Stimulated activated CD4-positive, alpha-beta T cell treated with anti-CD3 and anti-CD28 coated beads, Interleukin-15, amount 100 ng/mL, for 24 hours (primary cell): Measurements from ENCODE around the gene TOX3.

Source experiments
- DNase-seq: peaks from one replicate; pipeline ENCODE4 v3.0.0-alpha.2; 2020

Gene TOX3

GRCh38 chr16:52489894-52490293 lies 57.0 kb downstream of the TOX3 start:
- no peak for DNase-seq

DNA sequence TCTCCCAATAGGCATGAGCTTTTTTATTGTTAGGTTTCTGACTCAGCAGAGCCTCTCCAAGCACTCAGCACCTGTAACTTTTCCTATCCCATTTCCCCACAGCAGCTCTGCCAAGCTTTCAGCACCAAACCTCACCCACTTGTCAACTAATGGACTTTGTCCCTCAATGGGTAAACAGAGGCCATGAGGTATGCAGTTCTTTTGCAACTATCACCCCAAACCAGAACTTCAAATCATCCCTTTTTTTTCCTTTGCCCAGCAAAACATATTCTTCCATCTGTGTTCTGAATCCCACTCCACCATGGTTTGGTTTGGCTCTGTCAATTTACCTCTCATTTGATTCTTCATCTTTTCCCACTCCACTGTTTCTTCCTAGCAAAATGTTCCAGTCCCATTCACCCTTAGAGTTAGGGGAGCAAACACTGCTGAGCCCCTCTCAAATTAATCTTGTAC lies 58.1 kb downstream of the TOX3 start:
- no peak for DNase-seq

DNA sequence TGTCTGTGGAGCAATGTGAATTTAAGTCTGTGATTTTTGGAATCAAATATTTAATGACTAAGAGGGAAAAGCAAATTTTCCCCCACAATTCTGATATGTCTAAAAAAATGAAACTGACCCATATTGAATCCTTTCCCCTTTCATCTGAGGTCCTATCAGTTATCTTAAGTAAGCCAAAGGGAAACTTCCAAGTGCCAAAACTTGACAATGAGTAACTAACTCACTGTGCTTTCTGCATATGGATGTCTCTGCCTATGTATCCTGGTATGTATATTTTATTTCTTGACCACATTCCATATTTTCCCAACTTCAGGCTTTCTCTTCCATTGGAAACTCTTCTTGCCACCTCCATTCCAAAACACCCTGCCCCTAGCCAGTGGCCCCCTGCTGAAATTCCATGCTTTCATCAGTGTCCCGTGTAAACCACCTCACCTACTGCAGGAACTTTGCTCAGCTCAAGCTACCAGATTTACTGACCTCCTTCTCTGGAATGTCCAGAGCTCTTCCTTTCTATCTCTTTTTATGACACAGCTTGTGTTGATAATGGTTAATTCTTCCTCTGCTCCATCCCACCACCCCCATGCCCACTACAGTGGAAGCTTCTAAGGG lies 59.0 kb downstream of the TOX3 start:
- DNase-seq = no peak

DNA sequence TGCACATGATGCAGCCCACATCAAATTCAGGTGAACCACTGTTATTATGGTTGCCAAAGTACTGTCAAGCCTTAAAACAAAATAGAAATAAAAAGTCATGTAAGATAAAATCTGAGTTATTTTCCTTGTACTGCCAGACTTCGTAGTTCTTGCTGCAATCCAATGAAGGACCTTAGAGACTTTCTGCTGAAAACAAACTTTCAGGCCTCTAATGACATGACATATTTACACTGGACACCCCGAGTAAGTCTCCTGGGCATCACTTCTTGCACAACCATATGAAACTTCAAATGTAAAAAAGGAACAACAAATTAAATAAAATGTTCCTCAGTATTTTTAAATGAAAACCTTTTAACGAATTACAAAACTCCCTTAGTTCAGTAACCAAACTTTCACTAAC lies 66.7 kb downstream of the TOX3 start:
- DNase-seq = no peak

DNA sequence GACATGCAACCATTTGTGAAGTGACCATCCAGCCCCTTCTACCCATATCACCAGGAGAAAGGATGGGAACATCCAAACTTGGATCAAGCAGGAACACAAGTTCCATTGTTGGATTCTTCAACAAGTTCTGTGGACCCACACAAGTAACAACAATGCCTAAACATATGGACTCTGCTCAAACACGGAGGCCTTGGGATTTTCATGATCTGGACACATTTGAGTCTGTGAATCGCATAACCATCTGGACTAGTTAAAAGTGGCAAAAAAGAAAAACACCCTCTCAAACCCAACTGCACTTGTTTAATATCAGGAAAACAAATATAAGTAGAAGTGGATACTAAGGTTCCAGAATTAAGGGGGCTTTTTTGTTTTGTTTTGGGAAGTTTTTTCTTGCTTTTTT lies 70.8 kb downstream of the TOX3 start:
- no peak for DNase-seq

DNA sequence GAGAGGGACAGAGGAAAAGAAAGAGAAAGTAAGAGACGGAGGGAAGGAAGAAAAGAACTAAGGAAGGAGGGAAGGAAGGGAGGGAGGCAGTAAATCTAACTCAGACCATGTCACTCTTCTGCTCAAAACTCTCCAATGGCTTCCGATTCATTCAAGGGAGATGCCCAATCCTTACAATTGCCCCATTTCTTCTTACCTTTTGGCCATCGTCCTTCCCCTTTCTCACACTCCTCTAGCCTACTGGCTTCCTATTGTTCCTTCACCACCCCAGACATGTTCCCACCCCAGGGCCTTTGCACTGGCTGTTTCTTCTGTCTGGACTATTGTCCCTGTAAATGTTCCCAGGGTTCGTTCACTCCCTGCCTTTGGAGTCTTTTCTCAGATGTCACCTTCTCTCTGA lies 72.3 kb downstream of the TOX3 start:
- no peak for DNase-seq

GRCh38 chr16:52473096-52473495 lies 73.8 kb downstream of the TOX3 start:
- DNase-seq = no peak

DNA sequence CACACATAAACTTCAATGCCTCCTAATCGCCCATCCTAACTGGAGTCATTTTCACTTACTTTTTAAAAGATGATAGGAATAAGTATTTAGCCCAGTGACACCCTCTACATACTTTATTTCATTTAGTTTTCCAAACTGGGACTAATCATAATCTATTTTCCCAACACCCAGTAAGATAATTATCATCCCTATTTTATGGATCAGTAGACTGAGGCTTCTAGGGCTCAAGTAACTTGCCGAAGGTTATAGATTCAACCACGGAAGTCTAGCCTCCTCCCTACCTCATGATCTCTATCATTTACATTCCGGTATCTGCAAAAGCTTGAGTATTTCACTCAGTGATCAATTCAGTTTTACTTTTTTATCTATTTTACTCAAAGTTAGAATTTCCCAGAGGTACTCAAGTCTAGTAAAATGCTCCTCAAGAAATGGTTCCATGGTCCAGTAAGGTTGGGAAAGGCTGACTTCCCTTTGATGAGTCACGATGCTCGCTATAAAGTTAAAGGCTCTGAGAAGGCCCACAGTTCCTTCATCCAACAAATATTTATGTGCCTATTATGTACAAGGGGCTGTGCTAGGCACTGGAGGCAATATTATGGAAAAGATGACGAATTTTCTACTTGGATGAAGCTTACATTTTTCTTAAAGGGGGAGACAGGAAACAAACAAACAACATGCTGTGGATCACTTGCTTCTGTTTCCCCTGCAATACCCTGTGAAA lies 75.1 kb downstream of the TOX3 start:
- DNase-seq = no peak

GRCh38 chr16:52470585-52470984 lies 76.4 kb downstream of the TOX3 start:
- no peak for DNase-seq

- DNase-seq = no peak
These were observed 77.2 kb downstream of the TOX3 start for GRCh38 chr16:52469775-52470174.

DNA sequence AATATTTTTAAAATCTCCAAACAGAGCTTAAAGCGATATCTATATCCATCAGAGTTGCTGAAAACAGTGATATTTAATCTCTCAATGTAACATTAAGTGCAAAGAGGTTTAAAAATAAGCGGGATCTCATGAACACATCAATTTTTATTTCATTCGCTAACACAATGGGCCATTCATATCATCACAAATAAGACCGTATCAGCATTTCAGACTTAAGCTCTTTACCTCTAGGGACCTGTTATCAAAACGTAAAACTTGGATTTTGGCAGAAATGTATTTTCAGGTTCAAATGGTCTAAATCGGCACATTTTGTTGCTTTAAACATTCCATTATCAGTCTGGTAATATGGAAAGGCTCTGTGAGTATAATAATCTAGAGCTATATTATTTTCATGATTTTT lies 77.9 kb downstream of the TOX3 start:
- no peak for DNase-seq

DNA sequence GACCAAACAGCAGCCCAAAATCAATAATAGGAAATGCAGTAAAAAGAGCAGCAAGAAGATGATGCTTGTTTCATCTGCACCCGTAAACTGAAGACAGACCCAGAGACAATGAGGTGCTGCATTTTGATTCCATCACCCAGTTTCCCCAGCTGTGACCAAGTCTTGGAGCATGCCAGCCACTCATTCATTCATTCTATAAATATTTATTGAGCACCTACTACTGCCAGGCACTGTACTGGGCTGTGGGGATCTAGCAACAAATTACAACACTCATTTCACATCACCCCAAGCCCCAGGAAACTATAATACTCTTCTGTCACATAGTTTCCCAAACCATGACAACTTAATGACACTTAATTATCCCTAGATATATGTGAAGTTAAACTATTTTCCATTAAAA lies 79.2 kb downstream of the TOX3 start:
- no peak for DNase-seq

- no peak for DNase-seq
These were observed 79.9 kb downstream of the TOX3 start for GRCh38 chr16:52466994-52467393.

- no peak for DNase-seq
These were observed 81.2 kb downstream of the TOX3 start for GRCh38 chr16:52465711-52466267.

GRCh38 chr16:52463904-52464303 lies 83.0 kb downstream of the TOX3 start:
- DNase-seq = no peak

DNA sequence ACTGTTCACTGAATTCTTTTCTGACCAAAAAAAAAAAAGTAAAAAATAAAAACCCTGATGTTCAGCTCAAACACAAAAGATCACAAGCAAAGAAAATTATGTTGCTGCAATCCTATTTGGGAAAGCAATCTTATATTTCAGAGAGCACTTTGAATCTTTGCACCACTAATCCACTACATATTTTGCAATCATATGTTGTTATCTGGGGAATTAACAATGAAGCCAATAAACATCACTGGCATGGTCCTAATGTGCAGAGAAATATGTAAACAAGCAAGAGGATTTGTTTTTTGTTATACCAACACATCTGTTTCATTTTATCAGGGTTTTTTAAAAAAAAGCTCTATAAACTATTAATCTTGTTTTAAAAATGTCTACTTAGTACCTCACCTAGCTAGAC lies 84.1 kb downstream of the TOX3 start:
- no peak for DNase-seq

DNA sequence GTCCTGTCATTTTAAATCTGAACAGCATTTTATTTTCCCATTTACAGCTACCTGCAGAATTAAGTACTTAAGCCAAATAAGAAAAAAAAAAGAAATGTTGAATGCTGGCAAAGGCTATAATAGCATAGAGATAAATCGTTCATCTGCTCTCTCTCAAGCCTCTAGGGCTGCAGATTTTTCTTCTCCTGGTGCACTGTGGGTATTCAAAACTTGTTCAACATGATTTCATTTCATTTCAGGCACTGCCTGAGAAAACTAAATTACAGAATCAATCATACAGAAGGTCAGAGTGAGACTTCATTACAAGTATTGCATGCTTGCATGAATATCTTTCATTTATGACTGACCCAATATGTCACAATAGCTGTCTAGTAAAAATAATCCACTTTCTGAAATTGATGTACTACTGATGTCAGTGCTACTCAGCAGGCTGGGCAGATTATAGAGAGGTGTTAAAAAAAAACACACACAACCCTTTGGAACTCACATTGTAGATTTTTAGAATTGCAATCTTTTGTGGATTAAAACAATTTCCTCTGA lies 86.2 kb downstream of the TOX3 start:
- DNase-seq = no peak

DNA sequence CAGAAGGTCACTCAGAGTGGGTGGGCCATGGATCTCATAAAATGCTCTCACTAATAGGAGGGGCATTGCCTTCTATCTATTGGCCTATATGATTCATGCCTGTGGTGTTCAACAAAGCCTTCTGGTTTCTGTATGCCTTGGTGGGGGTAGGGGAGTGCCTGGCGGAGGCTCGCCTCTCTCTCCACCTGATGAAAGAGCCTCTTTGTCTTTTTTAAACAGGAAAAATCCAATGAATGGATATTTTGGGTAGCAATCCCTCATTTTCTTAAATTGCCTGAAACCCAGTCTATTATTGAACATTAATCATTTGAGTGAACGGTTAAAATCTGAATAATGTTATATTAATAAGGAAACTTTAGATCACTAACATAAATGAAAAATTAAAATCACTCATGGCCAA lies 90.6 kb downstream of the TOX3 start:
- DNase-seq = no peak

GRCh38 chr16:52455549-52456277 lies 91.2 kb downstream of the TOX3 start:
- DNase-seq = no peak

- DNase-seq = no peak
These were observed 93.3 kb downstream of the TOX3 start for GRCh38 chr16:52453644-52454043.

- no peak for DNase-seq
These were observed 94.9 kb downstream of the TOX3 start for GRCh38 chr16:52451971-52452421.

DNA sequence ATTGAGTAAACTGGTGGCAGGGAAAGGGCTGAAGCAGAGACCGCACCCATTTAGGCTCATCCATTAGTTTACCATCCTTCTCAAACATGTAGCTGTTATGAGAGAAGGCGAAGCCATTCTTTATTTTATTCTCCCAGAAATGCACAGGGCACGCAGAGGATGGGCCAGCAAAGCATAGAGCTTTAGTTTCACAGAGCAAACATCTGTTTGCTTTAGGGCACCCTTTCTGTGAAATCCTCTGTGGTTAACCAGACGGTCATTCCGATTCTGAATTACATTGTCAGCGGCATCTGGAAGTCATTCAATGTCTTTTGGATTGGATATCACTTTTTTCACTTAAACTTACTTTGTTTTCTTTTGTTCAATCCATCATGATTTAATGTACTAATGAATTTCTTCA lies 96.0 kb downstream of the TOX3 start:
- no peak for DNase-seq

- DNase-seq = no peak
These were observed 96.7 kb downstream of the TOX3 start for GRCh38 chr16:52450241-52450640.

DNA sequence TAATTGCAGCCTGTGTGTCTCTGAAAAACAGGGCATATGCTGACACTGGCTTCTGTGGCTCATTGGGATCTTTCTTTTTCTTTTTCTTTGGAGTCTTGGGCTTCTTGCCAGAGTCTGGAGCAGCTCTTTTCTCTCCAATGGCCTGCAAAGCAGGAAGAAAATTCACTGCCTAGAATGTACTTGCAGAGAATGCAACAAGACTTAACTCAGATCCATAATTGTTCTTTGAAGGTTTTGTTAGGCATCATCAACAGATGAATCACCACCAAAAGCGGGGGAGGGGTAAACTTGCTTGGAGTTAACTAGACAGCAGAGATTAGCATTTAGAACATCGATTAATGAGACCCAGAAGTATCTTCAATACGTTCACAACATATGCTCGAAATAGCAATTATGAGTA lies 100.9 kb downstream of the TOX3 start:
- no peak for DNase-seq
